Fibroblast of skin of left biceps (primary cell): ENCODE data around the gene IWS1.
"Not testable (repeated sequence)": the region's sequence is repeated elsewhere in the genome, so short reads cannot be mapped to it uniquely, and the experiment has no call there.

Experiments
- DNase-seq, 2 experiments: peaks; one replicate each; pipeline ENCODE4 v3.0.0-alpha.2; 2013; ENCODE audit warnings: low read depth in 2 of 2

IWS1 gene

DNA sequence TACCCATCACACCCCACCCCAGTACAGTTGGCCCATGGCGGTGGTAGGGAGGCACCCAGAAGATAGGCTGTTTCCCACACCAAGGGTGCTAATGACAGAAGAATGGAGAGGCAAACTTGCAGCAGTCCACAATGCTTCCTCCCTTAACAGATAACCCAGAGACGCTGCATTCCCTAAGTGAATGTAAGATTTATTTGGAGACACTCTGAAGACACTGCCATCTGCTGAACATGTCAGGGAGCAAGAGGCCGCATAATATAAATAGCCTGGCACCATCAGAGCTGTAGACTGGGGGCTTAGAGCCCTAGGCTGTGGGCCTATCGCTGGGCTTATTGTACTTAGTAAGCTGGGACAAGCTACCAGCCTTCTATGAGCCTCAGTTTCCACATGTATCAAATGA is 2.2 kb upstream of the IWS1 start:
- no peak for DNase-seq

DNA sequence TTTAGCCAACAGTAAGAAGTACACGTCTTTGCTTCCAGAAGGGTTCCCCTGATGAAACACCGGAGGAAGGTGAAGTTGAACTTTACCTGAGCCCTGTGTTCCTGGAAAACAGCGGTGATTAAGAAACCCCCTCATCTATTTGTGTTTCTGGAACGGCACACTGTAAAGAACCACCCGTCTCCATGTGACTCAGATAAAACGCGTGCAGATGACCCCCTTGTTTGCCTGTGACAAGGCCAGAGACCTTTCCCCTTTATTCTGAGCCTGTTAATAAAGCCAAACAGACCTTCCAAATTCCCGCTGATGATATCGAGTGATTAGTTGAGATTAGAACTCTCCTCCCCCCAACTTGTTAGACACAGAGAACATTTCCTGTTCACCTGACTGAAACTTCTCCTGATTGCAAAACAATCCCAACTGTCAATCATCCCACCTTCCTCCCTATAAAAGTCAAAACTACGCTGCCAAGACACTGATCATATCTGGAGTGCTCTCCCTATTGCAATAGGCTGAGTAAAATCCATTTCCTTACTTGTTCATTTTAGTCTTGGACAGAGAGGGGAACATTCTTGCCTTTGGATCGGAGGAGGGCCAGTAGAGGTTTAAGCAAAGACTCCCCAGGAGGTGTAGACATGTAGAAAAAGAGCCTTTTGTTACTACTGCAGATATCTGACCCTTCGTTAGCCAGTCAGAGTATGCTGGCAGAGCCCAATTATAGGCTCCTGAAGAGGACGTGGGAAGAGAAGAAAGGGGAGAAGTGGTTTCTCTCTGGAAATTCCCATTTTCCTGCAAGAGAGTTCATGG is 914 bp upstream of the IWS1 start:
- no peak for DNase-seq

DNA sequence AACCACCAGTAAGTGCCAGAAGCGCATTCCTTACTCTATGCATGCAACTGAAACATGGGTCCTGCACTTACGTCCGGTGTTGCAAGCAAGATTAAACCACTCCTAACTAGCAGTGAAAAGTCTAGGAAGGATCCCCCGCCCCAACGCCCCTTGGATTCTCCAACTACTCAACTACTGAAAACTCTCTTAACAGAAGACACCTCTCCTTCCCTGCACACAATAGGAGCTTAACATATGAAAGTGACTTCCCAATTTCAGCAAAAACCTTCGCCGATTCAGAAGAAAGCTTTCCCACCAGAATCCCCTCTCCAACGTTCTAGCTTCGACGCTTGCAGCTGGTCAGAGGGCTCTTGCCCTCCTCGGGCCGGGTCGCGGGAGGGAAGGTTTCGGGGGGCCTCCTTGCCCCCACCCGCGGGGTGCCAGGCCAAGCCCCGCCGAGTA is 578 bp downstream of the IWS1 start:
- no peak for DNase-seq

DNA sequence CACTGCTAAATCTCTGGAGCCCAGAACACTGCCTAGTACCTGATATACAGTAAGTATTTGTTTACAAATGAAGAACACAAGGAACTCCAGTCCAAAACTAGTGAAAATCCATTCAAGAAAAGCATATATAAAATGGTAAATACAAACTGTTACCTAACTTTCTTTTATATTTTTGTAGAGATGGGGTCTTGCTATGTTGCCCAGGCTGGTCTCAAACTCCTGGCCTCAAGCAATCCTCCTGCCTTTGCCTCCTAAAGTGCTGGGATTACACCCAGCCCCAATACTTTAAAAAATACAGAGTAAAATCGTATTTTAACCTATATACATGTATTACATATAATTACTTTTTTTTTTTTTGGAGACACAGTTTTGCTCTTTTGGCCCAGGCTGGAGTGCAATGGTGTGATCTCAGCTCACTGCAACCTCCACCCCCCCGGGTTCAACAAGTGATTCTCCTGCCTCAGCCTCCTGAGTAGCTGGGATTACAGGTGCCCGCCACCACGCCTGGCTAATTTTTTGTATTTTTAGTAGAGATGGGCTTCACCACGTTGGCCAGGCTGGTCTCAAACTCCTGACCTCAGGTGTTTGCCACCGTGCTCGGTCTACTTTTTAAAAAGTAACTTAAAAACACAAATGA is 2.0 kb downstream of the IWS1 start:
- DNase-seq: not testable (repeated sequence)

DNA sequence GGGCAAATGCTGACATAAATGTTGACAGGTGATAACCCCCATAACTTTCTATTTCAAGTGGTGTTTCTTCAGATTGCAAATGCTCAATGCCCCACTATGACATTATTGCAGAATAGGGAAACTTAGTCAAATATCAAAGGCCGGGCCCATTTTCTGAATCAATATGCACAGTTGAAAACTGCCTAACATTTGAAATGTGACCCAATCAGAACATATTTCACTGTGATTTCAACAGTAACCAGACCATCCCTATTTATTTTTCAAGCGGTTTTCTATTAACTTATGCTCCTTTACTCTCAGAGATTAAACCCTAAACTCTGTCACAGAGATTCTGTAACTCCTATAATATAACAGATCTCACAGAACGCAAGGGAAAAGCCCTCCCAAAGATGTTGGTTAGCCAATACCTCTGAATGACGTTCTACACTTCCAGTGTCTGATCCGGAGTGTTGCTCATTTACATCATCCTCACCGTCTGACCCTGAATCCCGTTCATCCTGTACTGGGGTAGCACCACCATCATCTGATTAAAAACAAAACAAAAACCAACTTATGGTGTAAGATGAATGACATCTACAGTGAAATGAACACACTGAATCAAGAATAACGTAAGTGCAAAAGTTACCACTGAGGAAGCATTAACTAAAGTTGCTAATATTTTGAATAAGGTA is 2.9 kb downstream of the IWS1 start:
- DNase-seq: no peak

DNA sequence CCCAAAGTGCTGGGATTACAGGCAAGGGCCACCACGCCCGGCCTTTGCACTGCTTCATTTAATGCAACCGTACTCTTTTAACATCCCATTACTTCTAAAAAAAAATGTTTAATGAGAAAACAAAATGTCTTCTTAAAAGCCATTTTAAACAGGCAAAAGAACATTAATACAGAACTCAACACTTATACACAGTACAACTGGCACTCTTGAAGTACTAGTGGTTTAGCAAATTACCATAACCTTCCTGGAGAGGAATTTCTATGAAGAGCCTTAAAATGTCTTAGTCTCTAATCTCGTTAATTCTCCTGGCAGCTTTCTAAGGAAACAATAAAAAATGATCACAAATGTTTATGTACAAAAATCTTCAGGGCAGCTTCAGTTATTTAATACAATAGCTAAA is 5.9 kb downstream of the IWS1 start:
- DNase-seq: no peak

DNA sequence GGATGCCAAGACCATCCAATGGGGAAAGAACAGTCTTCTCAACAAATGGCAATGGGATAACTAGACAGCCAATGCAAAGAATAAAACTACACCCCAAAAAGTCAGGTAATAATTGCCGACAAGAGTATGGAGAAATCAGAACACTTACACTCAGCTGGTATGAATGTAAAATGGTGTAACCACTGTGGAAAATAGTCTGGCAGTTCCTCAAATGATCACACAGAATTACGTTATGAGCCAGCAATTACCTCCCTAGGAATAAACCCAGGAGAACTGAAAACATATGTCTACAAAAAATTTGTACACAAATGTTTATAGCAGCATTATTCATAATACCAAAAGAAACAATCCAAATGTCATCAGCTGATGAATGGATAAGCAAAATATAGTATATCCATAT is 8.8 kb downstream of the IWS1 start:
- DNase-seq: no peak

DNA sequence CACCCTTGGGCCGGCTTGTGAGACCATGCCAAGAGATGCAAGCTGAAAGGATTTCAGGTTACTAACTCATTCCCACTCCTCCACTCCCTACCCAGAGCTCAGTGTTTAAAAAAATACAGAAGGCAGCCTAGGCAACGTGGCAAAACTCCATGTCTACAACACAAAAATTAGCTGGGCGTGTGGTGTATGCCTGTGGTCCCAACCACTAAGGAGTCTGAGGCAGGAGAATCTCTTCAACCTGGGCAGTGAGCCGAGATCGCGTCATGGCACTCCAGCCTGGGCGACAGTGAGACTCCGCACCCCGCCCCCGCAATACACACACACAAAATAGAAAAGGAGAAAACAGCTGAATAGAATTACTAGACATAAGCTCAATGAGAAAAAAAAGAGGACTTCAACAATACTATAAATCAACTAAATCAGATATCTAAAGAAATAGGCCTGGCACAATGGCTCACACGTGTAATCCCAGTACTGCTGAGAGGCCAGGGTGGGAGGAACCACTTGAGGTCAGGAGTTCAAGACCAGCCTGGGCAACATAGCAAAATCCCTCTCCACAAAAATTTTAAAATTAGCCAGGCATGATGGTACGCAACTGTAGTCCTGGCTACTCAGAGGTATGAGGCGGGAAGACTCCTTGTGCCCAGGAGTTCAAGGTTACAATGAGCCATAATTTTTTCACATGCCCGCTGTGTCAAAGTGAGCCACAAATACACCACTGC is 10.1 kb downstream of the IWS1 start:
- DNase-seq: peak in 1 of 2 experiments; percentile 40

DNA sequence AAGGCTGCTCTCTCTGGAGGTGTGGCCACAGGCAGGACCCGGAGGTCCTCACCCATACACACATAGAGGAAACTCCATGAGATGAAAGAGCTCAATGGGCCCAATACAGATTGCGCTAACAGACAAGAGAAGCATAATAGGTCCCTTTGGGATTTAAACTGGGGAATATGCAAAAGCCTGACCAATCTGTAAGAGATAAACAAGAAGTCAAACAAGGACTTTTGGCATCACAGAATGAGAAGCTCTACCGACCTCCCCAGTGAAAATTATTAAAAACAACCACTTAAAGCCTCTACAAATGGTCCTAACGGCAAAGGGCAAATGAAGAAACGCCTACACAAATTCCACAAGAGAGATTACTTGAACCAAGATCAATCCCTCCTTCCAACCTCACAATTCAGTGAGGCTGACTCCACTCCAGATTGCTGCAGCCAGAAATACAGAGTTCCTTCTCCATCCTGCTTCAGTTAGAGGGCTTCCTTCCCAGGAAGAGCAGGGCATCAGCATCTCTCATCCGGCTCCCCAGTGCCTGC is 10.8 kb downstream of the IWS1 start:
- DNase-seq: no peak

DNA sequence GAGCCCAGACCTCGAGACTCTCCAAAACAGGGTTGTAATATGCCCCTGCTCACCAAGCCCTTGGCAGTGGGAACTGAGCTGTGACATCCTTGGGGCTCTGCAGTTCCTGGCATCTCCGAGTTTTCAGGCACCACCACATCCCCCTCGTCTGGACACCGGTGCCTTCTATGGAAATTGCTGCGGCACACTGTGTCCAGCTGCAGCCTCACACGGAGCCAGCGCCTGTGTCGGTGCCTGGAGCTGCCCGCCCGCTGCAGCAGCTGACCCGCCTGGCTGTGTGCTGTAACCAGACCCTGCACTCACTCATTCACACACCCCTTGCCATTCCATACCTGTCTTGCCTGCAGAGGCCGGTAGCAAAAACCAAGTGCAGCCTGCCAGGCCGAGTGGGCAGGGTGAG is 11.8 kb downstream of the IWS1 start:
- DNase-seq: no peak

DNA sequence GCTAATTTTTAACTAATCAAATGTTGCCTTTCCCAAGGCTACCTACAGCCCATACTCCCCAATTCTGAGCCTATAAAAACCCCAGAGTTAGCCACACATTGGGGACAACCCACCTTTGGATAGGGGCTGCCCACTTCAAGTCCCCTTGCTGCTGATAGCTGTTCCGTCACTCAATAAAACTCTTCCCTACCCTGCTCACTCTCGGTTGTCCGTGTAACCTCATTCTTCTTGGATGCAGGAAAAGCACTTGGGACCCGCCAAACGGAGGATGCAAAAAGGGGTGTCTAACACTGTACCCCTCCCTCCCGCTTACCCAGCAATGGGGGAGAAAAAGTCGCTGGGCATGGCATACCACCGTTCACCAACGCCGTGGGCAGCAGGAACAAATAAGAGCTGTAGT is 12.2 kb downstream of the IWS1 start:
- DNase-seq: no peak

DNA sequence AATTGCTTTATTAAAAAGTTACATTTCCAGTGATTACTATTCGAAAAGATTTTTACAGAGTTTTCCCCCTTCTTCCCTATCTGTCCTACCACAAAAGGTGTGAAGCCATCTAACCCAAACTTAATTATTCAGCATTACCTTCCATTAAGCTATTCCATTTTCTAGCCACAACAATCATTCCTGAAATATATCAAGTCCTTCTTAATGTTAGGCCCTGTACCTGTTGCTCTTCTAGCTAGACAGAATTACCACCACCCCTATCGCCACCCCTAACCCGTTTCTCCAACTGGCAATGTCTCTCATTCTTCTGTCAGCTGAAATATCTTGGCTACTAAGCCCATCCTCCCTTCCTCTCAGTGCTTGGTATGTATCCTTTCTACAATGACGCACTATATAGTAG is 13.9 kb downstream of the IWS1 start:
- DNase-seq: no peak

DNA sequence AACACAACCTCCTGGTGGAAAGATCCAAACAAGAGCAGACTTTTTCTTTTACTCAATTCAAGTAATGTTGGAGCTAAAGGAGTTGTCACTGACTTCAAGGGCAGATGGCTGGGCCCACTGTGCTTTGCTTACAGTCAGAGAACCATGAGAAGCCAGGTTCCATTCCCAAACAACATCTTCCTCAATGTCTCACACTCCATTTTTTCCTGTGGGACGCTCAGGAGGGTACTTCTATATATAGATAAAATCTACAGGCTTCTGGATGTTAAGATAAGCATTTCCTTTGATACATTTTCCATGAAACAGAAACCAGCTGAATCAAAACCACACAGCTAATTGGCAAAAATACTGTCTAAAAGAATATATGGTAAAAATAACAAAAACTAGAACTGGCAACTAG is 14.4 kb downstream of the IWS1 start:
- no peak for DNase-seq

DNA sequence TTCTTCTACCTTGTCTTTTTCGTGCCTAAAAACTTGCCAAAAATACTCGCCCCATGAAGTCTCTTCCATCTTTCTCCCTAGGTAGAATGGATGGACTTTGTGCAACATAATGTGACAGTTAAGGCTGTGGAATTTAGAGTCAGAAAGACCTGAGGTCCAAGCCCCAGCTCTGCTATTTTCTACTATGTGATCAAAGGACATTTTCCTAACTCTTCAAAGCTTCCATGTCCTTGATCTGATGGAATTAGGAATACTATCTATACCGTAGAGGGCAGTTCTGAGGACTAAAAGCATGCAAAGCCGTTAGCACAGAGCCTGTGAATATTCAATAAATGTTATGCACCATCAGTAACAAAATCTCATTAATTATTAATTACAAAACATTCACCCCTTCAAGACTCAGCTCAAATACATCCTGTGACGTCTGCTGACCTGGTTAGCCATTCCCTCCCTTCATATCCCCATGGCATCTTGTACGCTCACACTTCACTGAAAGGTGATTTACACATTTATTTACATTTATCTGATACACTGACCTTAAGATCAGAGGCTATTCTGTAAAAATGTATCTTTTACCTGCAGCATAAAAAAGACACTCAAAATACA is 15.1 kb downstream of the IWS1 start:
- no peak for DNase-seq

DNA sequence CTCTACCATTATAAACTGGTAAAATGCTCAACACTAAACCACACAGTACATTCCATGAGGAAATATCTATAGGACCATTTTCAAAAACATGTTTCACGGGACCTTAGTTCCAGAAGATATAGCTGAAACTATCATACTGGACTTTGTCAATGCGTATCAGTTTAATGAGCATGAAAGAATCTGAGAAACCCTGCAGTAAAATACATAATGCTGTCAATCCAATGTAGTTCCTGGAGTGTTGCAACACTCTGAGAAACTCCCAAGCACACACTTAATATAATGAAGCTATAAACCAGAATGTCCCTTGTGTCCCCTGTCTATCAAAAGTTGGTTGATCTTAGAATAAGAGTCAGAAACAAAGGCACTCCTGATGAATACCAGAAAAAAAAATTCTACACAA is 16.2 kb downstream of the IWS1 start:
- DNase-seq: no peak

DNA sequence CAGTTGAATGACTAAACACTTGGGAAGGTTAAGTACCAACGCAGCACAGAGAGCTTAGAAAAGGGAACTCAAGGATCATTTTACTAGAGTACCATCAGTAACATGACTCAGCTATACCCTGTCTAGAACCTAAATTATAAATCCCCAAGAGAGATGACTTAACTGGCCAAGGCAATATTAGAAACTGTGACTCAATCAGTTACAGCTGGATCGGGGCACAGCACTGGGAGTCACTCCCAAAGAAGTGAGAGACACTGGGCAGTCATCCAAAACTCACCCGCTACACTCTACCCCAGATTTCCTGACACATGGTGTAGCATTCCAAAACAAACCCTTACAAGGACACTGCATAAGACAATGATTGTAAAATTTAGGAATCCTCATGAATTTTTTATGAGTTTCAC is 17.7 kb downstream of the IWS1 start:
- peak; percentile 98 for DNase-seq

DNA sequence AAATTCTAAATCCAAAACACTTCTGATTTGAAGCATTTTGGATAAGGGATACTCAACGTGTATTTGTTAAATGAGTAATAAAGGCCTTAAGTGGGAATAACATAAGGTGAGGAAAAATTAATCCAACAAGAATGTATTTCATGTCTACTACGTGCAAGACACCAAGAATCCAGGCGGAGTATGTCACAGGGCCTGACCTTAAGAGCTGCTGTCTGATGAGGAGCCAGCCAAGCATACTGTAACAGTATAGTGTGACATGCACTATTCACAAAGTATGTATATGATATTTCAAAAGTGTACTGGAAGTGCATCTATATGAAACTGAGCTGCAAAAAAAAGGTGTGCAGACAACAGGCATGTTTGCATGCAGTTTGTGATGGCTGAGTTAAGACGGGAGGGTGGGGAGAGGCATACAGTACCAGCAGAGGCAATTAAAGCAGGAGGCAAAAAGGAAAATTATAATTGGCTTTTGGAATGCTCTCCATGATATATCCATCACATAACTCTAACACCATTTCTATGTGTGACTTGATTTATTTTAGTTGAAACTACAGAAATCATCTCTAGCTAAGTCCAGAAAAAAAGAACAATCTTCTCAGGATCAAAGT is 18.2 kb downstream of the IWS1 start:
- DNase-seq: no peak

DNA sequence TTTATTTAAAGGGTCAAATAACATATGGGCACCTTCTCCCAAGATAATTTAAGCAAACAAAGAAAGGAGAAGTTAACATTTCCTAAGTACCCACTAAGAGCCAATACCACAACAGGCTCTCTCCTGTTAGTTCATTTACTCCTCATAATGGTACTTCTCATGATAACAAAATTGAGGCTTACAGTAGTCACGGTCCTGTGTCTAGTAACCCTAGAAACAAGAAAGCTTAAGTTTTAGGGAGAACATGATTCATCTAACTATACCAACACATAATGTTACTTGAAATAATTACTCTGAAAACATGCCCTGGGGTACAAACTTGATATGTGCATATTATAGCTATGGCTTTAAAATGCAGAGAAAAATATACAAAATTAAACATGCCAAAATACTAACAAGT is 19.8 kb downstream of the IWS1 start:
- DNase-seq: no peak

DNA sequence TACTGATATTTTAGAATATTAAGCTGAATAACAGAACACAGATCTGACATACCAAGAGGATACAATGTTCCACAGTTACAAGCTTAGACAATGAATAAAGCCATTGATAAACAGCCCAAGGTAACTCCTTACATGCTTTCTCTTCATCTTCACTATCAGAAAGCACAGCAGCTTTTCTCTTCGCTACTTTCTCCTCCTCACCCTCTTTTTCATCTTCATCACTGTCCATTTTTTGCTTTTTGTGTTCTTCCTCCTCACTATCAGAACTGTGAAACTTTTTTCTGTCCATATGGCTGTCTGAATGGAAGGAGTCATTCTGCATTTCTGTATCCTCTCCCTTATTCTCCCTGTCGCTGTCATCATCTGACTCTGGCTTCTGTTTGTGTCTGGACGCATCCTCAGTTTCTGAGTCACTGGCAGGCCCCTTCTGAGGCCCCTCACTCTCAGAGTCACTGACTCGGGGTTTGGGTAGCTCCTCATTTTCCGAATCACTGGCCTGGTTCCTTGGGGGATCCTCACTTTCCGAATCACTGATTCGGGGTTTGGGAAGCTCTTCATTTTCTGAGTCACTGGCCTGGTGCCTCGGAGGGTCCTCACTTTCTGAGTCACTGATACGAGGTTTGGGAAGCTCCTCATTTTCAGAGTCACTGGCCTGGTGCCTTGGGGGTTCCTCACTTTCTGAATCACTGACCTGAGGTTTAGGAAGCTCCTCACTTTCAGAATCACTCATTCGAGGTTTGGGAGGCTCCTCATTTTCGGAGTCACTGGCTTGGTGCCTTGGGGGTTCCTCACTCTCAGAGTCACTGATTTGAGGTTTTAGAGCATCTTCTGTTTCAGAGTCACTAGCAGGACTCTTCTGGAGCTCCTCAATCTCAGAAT is 21.5 kb downstream of the IWS1 start:
- no peak for DNase-seq

DNA sequence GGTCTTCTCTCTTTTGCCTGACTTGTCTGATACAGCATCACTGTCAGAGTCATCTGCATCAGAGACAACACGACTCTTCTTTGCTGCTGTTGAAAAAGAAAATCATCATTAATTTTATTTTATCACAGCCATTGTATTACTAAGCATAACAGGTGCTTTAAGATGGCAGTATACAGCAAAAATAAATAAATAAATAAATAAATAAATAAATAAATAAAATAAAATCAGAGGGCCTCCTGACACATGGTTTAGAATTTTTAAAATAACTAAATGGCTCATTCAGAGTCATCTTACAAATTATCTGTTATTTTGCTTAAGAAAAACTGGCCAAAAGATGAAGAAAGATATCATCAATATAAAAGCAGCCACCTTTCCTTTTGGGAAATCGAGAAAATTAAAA is 22.8 kb downstream of the IWS1 start:
- DNase-seq: no peak
